ENCODE measurements around the gene ATAD1.

DNA sequence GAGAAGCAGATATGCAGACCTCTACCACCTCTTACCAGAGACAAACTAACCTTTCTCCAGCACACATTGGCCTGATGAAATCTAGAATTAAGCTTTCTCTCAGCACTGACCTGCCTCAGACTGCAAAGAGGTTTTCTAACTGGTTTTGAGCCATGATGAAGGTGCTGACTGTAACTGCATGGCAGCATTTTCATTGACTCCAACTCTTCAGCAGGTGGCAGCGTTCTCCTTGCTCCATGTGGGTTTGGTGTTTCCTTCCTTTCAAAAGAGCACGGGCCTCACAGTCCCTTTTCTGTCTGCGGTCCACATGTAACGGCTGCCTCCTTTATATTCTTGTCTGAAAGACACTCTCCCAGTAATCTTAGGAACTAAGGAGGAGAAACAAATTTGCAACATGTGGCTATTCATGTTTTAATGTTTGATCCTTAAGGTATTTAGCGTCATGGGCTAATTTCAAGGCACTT, 32.7 kb upstream of the ATAD1 start:
- TF ChIP-seq POLR2A (IDR thresholded peaks at IDR 0.05; ENCODE audit: low read depth, low read length) (no peak), TAF1 (IDR thresholded peaks at IDR 0.05; ENCODE audit: borderline replicate concordance, low read depth, low read length) (no peak)

All from GM12892 (cell line).